DND-41 (cell line): Measurements from ENCODE around the gene CNTNAP5.

Experiments used
- ATAC-seq: fragments of 200-7000 bp; cut with Tn5 transposase; 3 replicates; pipeline ENCODE4 v1.9.1; 2021; ENCODE audit warnings: low read depth; ENCODE audit not compliant: insufficient read depth
- DNase-seq: peaks from one replicate; pipeline ENCODE4 v3.0.0-alpha.2; 2020
- H2AFZ ChIP-seq: 2 replicates; pipeline ENCODE4 v1.6.0; 2012; ENCODE audit warnings: low read depth, low read length
- H3K27ac ChIP-seq: 2 replicates; pipeline ENCODE4 v1.5.1; 2012; ENCODE audit warnings: low read length, inconsistent platforms
- H3K27me3 ChIP-seq: fragments of 200-600 bp; sonication (generic); 2 replicates; pipeline ENCODE4 v1.6.0; 2012; ENCODE audit warnings: low read length, mild to moderate bottlenecking, inconsistent platforms; ENCODE audit not compliant: insufficient read depth, poor library complexity
- H3K36me3 ChIP-seq: 2 replicates; pipeline ENCODE4 v1.5.1; 2012; ENCODE audit warnings: low read length, inconsistent platforms; ENCODE audit not compliant: insufficient read depth
- H3K4me1 ChIP-seq: 2 replicates; pipeline ENCODE4 v1.5.1; 2012; ENCODE audit warnings: mild to moderate bottlenecking, low read length; ENCODE audit not compliant: insufficient read depth
- H3K4me2 ChIP-seq: 2 replicates; pipeline ENCODE4 v1.6.0; 2012; ENCODE audit warnings: mild to moderate bottlenecking, moderate library complexity, low read length, inconsistent platforms; ENCODE audit not compliant: insufficient read depth
- H3K4me3 ChIP-seq, 2 experiments: fragments of 200-600 bp in 1 of 2; shearing (Covaris generic) in 1 of 2; 2 replicates each; pipeline ENCODE4 v1.5.1; 2012 to 2016; ENCODE audit warnings: inconsistent platforms in 2 of 2, low read length in 2 of 2, mild to moderate bottlenecking in 2 of 2, low read depth in 1 of 2, moderate library complexity in 1 of 2
- H3K79me2 ChIP-seq: 2 replicates; pipeline ENCODE4 v1.6.0; 2012; ENCODE audit warnings: low read length, inconsistent platforms; ENCODE audit not compliant: insufficient read depth
- H3K9ac ChIP-seq: 2 replicates; pipeline ENCODE4 v1.6.0; 2012; ENCODE audit warnings: low read depth, mild to moderate bottlenecking, inconsistent platforms, low read length, moderate library complexity
- H3K9me3 ChIP-seq: 2 replicates; pipeline ENCODE4 v1.5.1; 2012; ENCODE audit warnings: low read length, moderate library complexity, mild to moderate bottlenecking, inconsistent platforms; ENCODE audit not compliant: insufficient read depth, severe bottlenecking
- H4K20me1 ChIP-seq: 2 replicates; pipeline ENCODE4 v1.6.0; 2012; ENCODE audit warnings: low read length; ENCODE audit not compliant: insufficient read depth
- CTCF ChIP-seq: IDR thresholded peaks from 2 replicates; pipeline ENCODE4 v1.5.1; 2012; ENCODE audit warnings: borderline replicate concordance, low read length, moderate library complexity, mild to moderate bottlenecking; ENCODE audit not compliant: poor library complexity, severe bottlenecking; ENCODE audit errors: extremely low read depth
- EZH2 ChIP-seq: IDR thresholded peaks from 3 replicates; pipeline ENCODE4 v1.6.1; 2012; ENCODE audit warnings: borderline replicate concordance, low read depth, mild to moderate bottlenecking, moderate library complexity, low read length, inconsistent platforms; ENCODE audit not compliant: severe bottlenecking

Gene CNTNAP5

GRCh38 chr2:124213977-124214587 is 189.0 kb downstream of the CNTNAP5 start:
- no peak overlapping the region for H3K4me2 ChIP-seq
- H3K27ac ChIP-seq, result no peak overlapping the region
- no peak for TF ChIP-seq CTCF
- no peak for TF ChIP-seq EZH2
- no peak overlapping the region for H2AFZ ChIP-seq
- H3K4me3 ChIP-seq, result no peak overlapping the region
- no peaks in the 10 kb centered on the region for H4K20me1 ChIP-seq
- no peaks in the 10 kb centered on the region for H3K9me3 ChIP-seq
- H3K4me1 ChIP-seq, result no peaks in the 10 kb centered on the region
- no peak overlapping the region for H3K9ac ChIP-seq
- no peak for DNase-seq
- H3K36me3 ChIP-seq, result no peaks in the 10 kb centered on the region
- H3K27me3 ChIP-seq, result no peaks in the 10 kb centered on the region
- H3K79me2 ChIP-seq, result no peaks in the 10 kb centered on the region
- ATAC-seq, result no peak

DNA sequence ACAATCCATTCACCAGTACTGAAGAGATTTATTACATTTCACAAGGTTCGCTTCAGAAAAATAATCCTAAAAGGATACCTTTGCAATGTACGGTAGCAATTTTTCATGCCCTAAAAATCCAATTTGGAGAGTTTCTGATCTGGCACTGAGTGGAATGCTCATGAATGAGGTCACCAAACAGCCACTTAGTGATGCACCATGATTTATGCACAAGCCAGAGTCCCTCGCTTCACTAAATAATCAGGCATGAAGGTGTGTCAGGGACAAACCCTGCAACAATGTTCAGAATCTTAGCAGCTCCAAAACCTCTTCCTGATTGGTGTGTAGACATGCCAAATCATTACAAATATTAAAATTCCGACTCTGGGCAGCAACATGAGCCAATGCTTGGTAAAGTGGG is 221.1 kb downstream of the CNTNAP5 start:
- Histone ChIP-seq H3K4me1 (no peaks in the 10 kb centered on the region), H3K27me3 (no peaks in the 10 kb centered on the region), H3K4me2 (no peak overlapping the region), H3K9ac (no peak overlapping the region), H4K20me1 (no peaks in the 10 kb centered on the region), H3K4me3 (no peak overlapping the region), H3K79me2 (no peaks in the 10 kb centered on the region), H3K36me3 (no peaks in the 10 kb centered on the region), H2AFZ (no peak overlapping the region), H3K27ac (no peak overlapping the region), H3K9me3 (no peaks in the 10 kb centered on the region)
- ATAC-seq (no peak), DNase-seq (no peak)
- TF ChIP-seq EZH2 (no peak), CTCF (no peak)

DNA sequence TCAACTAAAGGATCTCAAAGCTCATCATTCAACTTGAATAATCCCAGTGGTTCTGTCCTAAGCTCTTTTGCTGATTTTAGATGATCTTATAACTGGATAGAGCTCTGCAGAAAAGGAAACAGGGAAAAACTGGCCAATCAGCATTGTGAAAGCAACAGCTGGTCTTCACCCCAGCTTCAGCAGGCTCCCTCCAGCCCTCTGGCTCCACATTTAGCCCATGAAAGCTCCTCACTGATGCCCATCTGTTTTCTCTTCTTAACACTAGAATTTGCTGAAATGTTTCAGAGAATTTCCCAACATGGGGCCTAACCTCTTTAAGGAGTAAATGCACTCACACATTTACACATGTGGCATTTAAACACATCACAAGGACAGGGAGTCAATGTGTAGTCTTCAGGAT is 223.3 kb downstream of the CNTNAP5 start:
- Histone ChIP-seq H4K20me1 (no peaks in the 10 kb centered on the region), H3K9ac (no peak overlapping the region), H3K36me3 (no peaks in the 10 kb centered on the region), H3K79me2 (no peaks in the 10 kb centered on the region), H3K27ac (no peak overlapping the region), H3K4me3 (no peak overlapping the region), H3K27me3 (no peaks in the 10 kb centered on the region), H3K9me3 (no peaks in the 10 kb centered on the region), H3K4me2 (no peak overlapping the region), H3K4me1 (no peaks in the 10 kb centered on the region), H2AFZ (no peak overlapping the region)
- DNase-seq (no peak), ATAC-seq (no peak)
- TF ChIP-seq CTCF (no peak), EZH2 (no peak)
